LNCAP (cell line): ENCODE measurements around the gene SUDS3.

Experiments used
- CTCF ChIP-seq: fragments of 450-650 bp; IDR thresholded peaks from 2 replicates; pipeline ENCODE4 v1.5.1; 2017; ENCODE audit warnings: mild to moderate bottlenecking

Gene SUDS3

DNA sequence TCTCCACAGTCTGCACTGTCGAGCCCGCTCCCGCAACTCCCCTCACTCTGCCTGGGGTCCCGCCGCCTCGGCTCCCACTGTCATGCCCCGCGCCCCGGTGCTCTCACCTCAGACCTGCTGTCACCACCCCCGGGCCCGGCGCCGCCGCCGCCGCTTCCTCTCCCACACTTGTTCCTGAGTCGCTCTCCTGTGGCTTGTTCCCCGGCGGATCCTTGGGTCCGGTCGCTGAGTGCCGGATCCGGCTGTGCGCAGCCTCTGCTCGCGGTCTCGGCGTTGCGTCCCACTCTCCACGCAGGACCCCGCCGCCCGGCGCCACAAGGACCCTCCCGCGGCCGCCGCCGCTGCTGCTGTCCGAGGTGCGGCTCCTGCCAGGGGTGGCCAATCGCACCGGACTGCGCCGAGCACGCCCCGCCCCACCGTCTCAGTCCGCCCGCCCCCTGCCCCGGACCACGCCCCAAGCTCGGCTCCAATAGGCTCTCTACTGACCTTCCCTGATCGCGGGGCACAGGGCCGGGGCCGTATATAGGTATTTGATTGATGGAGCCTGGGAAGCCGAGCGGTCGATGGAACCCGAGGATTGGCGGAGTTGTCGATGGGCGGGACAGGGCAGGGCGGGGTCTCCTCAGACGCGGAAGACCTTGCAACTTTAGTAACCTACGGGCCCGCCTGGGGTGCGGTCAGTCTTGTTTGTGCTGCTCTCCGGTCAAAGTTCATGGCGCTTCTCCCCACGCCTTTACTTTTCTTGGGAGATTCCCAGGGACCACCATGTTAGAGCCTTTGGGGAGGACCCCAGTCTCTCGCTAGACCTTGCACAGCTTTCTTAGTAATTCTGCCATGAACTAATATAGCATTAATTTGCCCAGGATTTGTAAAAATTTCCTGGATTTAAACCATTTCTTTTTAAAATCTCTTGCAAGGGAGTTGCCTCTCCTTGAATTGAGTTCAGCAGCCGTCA is 3.5 kb upstream of the SUDS3 start, which contains the start of gene TAOK3:
TAOK3 (minus strand) TSS at position 367 of the 955 bp plus-strand sequence. CDS start 117,340 bp downstream, outside the sequence.
- no peak for TF ChIP-seq CTCF

- TF ChIP-seq CTCF = no peak
Measured at GRCh38 chr12:118373616-118374015, 2.7 kb upstream of the SUDS3 start.

GRCh38 chr12:118374126-118374725 is 2.1 kb upstream of the SUDS3 start:
- TF ChIP-seq CTCF = no peak

DNA sequence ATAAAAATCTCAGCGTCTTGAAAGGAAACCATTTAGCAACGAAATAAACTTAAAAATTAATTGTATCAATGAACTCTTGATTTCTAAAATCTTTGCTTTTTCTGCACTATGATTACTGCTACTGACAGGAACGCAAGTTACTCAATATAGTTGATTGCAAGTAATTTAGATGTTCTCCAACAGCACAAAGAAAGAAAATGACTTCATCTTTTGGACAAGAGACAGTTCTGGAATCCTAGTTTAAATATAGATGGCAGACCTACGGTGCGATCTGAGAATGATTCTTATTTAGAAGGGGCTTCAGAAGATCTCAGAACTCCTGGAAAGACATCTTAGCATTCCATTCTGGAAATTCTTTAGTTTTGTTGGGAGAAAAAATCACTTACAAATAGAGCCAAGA is 1.4 kb upstream of the SUDS3 start:
- TF ChIP-seq CTCF = no peak

DNA sequence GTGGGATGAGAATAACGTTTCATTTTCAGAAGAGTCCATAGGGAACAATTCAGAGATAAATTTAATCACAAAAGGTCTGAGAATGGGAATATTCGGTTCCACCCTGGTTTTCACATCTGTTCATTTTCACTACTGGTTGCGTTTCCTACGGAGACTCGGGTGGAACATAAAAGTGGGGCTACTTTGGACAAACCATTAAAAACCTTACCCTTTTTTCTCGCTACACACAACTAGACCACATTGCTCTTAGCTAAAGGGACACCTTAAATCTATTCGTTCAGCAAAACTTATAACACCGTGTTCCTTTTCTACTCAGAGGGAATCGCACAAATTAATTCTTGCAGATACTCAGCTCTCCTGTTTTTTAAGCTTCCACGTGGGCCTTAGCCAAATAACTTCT is 1.0 kb upstream of the SUDS3 start:
- no peak for TF ChIP-seq CTCF

DNA sequence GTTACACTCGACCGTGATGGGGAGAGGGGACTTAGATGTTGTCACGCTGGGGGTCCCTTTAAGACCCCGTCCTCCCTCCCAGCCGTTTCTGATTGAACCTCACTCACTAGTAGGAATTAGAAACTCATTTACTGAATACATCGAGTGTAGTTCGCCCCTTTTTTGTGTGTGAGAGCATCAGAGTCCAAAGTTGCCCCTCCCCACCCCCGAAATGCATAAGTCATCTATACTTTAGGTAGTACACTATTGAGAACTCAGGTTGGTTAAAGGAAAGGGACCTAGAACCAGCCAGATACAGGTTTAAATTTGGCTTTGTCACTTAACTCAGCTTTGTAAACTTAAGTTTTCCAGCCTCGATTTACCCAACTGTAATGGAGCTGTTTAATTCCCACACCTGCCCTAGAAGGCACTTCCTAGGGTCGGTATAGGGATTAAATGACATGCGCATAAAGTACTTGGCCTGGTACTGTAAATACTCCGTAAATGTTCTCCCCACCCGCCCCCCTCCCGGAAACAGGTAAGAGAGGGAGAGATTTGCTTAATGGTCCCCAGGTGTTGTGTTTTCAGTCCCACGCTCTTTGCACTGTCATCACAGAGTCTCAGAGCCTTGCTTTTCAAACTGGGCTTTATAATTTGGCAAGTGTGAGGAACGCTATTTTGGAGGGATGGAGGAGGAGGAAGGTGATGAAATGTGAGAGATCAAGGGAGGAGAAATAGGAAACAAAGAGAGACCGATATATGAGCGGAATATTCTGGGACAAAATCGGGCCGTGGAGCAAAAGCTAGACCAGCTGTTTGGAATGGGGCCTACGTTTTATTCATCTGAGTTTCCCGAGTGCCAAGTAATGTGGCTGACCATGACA is 897 bp downstream of the SUDS3 start:
- TF ChIP-seq CTCF = no peak

DNA sequence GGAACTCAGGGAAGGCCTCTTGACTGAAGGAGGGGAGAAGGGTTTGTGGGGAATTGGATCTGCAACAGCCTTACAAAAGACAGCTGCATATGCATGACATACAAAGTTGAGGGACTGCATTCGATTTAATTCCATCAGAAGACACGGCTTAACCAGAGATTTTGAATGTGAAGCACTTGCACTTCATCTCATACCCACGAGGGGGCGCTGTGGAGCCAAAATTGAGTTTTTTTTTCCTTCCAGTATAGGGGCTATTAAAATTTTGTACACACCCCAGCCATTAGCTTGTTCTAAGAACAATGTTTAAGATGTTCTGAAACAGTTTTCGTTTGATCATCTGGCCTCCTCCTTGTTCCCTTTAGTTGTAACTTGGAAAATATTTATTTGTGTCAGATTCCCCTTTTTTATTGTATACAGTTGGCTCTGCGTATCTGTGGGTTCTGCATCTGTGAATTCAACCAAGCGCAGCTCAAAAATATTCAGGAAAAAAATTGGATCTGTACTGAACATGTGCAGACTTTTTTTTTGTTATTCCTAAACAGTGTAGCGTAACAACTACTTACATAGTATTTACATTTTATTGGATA is 1.6 kb downstream of the SUDS3 start:
- TF ChIP-seq CTCF = peak; percentile 96
